Measurements from ENCODE around the gene VPS37C.
A peak's percentile ranks its signal among the peaks of the same experiment; 100 is the strongest.

The VPS37C gene

GRCh38 chr11:61092280-61092766 is 68.9 kb downstream of the VPS37C start:
- DNase-seq: peak; percentile 48

- no peak for DNase-seq
Measured at GRCh38 chr11:61091373-61092279, 69.6 kb downstream of the VPS37C start.

- DNase-seq: no peak
Measured at GRCh38 chr11:61090982-61091372, 70.2 kb downstream of the VPS37C start.

GRCh38 chr11:61090521-61090920 is 70.7 kb downstream of the VPS37C start:
- no peak for DNase-seq

- DNase-seq: no peak
Measured at GRCh38 chr11:61089806-61090491, 71.3 kb downstream of the VPS37C start.

- DNase-seq: no peak
Measured at GRCh38 chr11:61087426-61088119, 73.7 kb downstream of the VPS37C start.

- peak; percentile 44 for DNase-seq
Measured at GRCh38 chr11:61083601-61084147, 77.6 kb downstream of the VPS37C start.

- DNase-seq: no peak
Measured at GRCh38 chr11:61082931-61083531, 78.2 kb downstream of the VPS37C start.

- no peak for DNase-seq
Measured at GRCh38 chr11:61082062-61082870, 79.0 kb downstream of the VPS37C start.

- no peak for DNase-seq
Measured at GRCh38 chr11:61080986-61081590, 80.1 kb downstream of the VPS37C start.

- DNase-seq: no peak
Measured at GRCh38 chr11:61080526-61080925, 80.7 kb downstream of the VPS37C start.

Measured in activated CD8-positive, alpha-beta memory T cell treated with anti-CD3 and anti-CD28 coated beads, Interleukin-2, amount 50 U/mL, for 4 hours (primary cell).